ENCODE results near the gene FOXA3. TPM values are rescaled to one million over a fixed set of nuclear protein-coding genes. Genes with fewer than 3 reads are reported as not detected.

FOXA3 gene
- total and polyA plus RNA-seq, 2 experiments from 2014 or later, result 14.6 to 18.6 TPM

DNA sequence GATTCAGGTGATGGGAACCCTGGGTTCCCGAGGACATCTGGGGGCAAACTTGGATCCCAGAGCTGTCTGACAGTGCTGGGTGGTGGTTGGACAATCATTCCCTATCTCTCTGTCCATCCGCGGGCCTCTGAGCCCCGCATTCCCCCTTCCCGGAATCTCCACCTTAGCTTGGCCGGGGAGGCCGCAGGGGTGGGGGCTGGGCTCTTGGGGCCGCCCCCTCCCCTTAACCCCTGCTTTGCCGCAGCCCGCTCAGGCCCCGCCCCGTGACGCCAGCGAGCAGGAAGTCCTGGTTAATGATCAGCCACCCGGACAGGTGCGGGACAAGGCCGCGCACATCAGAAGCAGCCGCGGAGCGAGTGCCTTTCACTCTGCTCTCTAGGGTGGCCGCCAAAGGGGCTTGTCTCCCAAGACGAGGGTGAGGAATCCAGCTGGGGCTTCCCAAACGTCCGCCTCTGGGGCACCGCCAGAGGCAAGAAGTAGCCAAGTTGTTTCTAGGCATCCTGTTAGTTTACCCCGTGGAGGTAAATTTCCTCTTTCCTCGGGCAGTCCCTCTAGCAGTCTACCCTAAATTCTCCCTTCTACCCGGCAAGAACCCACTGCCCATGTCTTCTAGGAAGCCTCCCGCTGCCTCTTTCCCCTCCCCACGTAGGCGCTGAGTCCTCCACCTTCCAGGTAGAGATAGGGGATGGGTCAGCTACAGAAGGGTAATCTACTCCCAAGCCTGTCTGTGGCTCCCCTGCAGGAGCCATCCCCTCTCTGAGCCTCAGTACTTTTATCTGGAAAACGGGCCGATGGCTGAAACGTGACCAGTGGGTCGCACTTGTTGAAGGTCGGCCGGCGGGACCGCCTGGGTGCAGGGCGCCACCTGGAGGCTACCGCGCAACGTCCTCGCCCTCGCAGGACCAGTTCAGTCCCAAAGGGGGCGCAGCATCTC lies 18.8 kb downstream of the FOXA3 start:
- Histone ChIP-seq H4K20me1 (ENCODE audit: insufficient read depth, poor library complexity, severe bottlenecking) (peaks cover 19% of the 10 kb centered on the region), H3K4me2 (peak overlapping the region; percentile 93), H3K36me3 (replicated peaks; ENCODE audit: insufficient read depth, low read depth) (no peaks in the 10 kb centered on the region), H3K27ac (peak overlapping the region; percentile 96), H2AFZ (no peak overlapping the region), H3K4me1 (ENCODE audit: insufficient read depth) (peaks cover 24% of the 10 kb centered on the region), H3K9me2 (replicated peaks; ENCODE audit: insufficient read depth) (no peaks in the 10 kb centered on the region), H3K79me2 (peaks cover 22% of the 10 kb centered on the region), H3K4me3 (no peak overlapping the region), H3K9me3 (ENCODE audit: low read depth) (no peaks in the 10 kb centered on the region), H3K27me3 (no peaks in the 10 kb centered on the region)
- WGBS (ENCODE audit: low lambda C conversion rate, missing lambda C conversion rate), result 11% methylated on average over 37 of the region's 47 CpGs
- DNase-seq (ENCODE audit: low spot score), result peak; percentile 95
- TF ChIP-seq EZH2phosphoT487 (IDR thresholded peaks at IDR 0.05; ENCODE audit: low read depth, severe bottlenecking, unreplicated experiment), result no peak
- TF ChIP-seq EZH2 (IDR thresholded peaks at IDR 0.05; ENCODE audit: borderline replicate concordance), result no peak
- peak; percentile 99 for TF ChIP-seq CTCF (IDR thresholded peaks at IDR 0.05; ENCODE audit: poor library complexity)

DNA sequence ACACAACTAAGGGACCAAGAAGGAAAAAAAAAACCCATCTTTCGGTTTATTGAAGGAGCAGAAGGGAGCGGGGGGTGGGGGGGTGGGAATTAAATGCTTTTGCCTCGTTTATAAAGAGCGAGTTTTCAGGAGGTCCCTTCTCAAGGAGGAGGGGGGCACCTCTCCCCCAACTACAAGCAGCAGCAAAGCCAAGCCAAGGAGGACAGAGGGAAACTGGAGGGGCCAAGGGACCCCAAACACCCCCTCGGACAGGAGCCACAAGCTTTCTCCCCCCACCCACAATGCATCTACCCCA lies 19.4 kb downstream of the FOXA3 start:
- Histone ChIP-seq H3K9me2 (replicated peaks; ENCODE audit: insufficient read depth) (no peaks in the 10 kb centered on the region), H4K20me1 (ENCODE audit: insufficient read depth, poor library complexity, severe bottlenecking) (peaks cover 19% of the 10 kb centered on the region), H3K4me3 (no peak overlapping the region), H3K27ac (no peak overlapping the region), H3K27me3 (no peaks in the 10 kb centered on the region), H2AFZ (no peak overlapping the region), H3K4me2 (peak overlapping the region; percentile 93), H3K36me3 (replicated peaks; ENCODE audit: insufficient read depth, low read depth) (no peaks in the 10 kb centered on the region), H3K79me2 (peaks cover 22% of the 10 kb centered on the region), H3K4me1 (ENCODE audit: insufficient read depth) (peaks cover 19% of the 10 kb centered on the region), H3K9me3 (ENCODE audit: low read depth) (no peaks in the 10 kb centered on the region)
- TF ChIP-seq CTCF (IDR thresholded peaks at IDR 0.05; ENCODE audit: poor library complexity) (no peak), EZH2phosphoT487 (IDR thresholded peaks at IDR 0.05; ENCODE audit: low read depth, severe bottlenecking, unreplicated experiment) (no peak), EZH2 (IDR thresholded peaks at IDR 0.05; ENCODE audit: borderline replicate concordance) (no peak)
- DNase-seq (ENCODE audit: low spot score), result no peak
- WGBS (ENCODE audit: low lambda C conversion rate, missing lambda C conversion rate), result 38% methylated on average over 5 of the region's 5 CpGs

- H3K27ac ChIP-seq, result no peak overlapping the region
- DNase-seq (ENCODE audit: low spot score), result peak; percentile 14
- TF ChIP-seq EZH2 (IDR thresholded peaks at IDR 0.05; ENCODE audit: borderline replicate concordance) (no peak), CTCF (IDR thresholded peaks at IDR 0.05; ENCODE audit: poor library complexity) (no peak), EZH2phosphoT487 (IDR thresholded peaks at IDR 0.05; ENCODE audit: low read depth, severe bottlenecking, unreplicated experiment) (no peak)
These were observed 20.0 kb downstream of the FOXA3 start for GRCh38 chr19:45883881-45884681.

More at GRCh38 chr19:45883881-45884681, 20.0 kb downstream of the FOXA3 start:
- no peak overlapping the region for H3K4me3 ChIP-seq
- peak overlapping the region; percentile 93 for H3K4me2 ChIP-seq
- peaks cover 22% of the 10 kb centered on the region for H3K79me2 ChIP-seq
- H3K27me3 ChIP-seq, result no peaks in the 10 kb centered on the region
- H3K36me3 ChIP-seq (replicated peaks; ENCODE audit: insufficient read depth, low read depth), result no peaks in the 10 kb centered on the region
- H3K9me3 ChIP-seq (ENCODE audit: low read depth), result no peaks in the 10 kb centered on the region
- no peaks in the 10 kb centered on the region for H3K9me2 ChIP-seq (replicated peaks; ENCODE audit: insufficient read depth)
- 96% methylated on average over 53 of the region's 57 CpGs for WGBS (ENCODE audit: low lambda C conversion rate, missing lambda C conversion rate)
- no peak overlapping the region for H2AFZ ChIP-seq
- H4K20me1 ChIP-seq (ENCODE audit: insufficient read depth, poor library complexity, severe bottlenecking), result peaks cover 19% of the 10 kb centered on the region
- peaks cover 17% of the 10 kb centered on the region for H3K4me1 ChIP-seq (ENCODE audit: insufficient read depth)
